SK-N-SH treated with all-trans-retinoic acid at 6 μM for 48 hours (cell line): ENCODE results near the gene OSM.

Source experiments
- ATAC-seq: fragments of 200-7000 bp; cut with Tn5 transposase; 3 replicates; pipeline ENCODE4 v1.9.1; 2020; ENCODE audit warnings: mild to moderate bottlenecking, moderate library complexity
- ARNTL ChIP-seq: fragments of 450-650 bp; formaldehyde crosslinking; IDR thresholded peaks from 2 replicates; pipeline ENCODE4 v1.5.0; 2020; ENCODE audit warnings: low read depth, mild to moderate bottlenecking, moderate library complexity, borderline replicate concordance
- BACH2 ChIP-seq: fragments of 250-450 bp; sonication (Bioruptor Pico); IDR thresholded peaks from 2 replicates; pipeline ENCODE4 v1.9.0; 2021; ENCODE audit warnings: mild to moderate bottlenecking, borderline replicate concordance
- CSDC2 ChIP-seq: fragments of 250-450 bp; sonication (Bioruptor Pico); IDR thresholded peaks from 2 replicates; pipeline ENCODE4 v1.5.0; 2020; ENCODE audit warnings: mild to moderate bottlenecking, moderate library complexity
- CSRNP3 ChIP-seq: fragments of 250-450 bp; sonication (Bioruptor Pico); IDR thresholded peaks from 2 replicates; pipeline ENCODE4 v1.5.1; 2021; ENCODE audit warnings: mild to moderate bottlenecking, moderate library complexity
- ESRRG ChIP-seq: fragments of 250-450 bp; sonication (Bioruptor Pico); IDR thresholded peaks from 2 replicates; pipeline ENCODE4 v1.6.1; 2021; ENCODE audit warnings: mild to moderate bottlenecking
- GLIS3 ChIP-seq: fragments of 250-450 bp; sonication (Bioruptor Pico); IDR thresholded peaks from 2 replicates; pipeline ENCODE4 v1.5.0; 2020; ENCODE audit warnings: mild to moderate bottlenecking, moderate library complexity
- ISL1 ChIP-seq: fragments of 250-450 bp; sonication (Bioruptor Pico); IDR thresholded peaks from 2 replicates; pipeline ENCODE4 v2.1.2; 2022; ENCODE audit warnings: mild to moderate bottlenecking, moderate library complexity
- OSR1 ChIP-seq: fragments of 250-450 bp; sonication (Bioruptor Pico); IDR thresholded peaks from 2 replicates; pipeline ENCODE4 v1.8.0; 2022; ENCODE audit warnings: moderate library complexity, mild to moderate bottlenecking, inconsistent platforms
- PATZ1 ChIP-seq: fragments of 250-450 bp; sonication (Bioruptor Pico); IDR thresholded peaks from 2 replicates; pipeline ENCODE4 v1.8.0; 2020; ENCODE audit warnings: mild to moderate bottlenecking, moderate library complexity, borderline replicate concordance
- PPARA ChIP-seq: fragments of 250-450 bp; sonication (Bioruptor Pico); IDR thresholded peaks from 2 replicates; pipeline ENCODE4 v1.5.0; 2020; ENCODE audit warnings: mild to moderate bottlenecking, borderline replicate concordance
- RARB ChIP-seq: fragments of 250-450 bp; sonication (Bioruptor Pico); IDR thresholded peaks from 2 replicates; pipeline ENCODE4 v1.8.0; 2021; ENCODE audit warnings: mild to moderate bottlenecking, moderate library complexity
- SNAI2 ChIP-seq: fragments of 250-450 bp; sonication (Bioruptor Pico); IDR thresholded peaks from 2 replicates; pipeline ENCODE4 v1.5.0; 2020; ENCODE audit warnings: mild to moderate bottlenecking, moderate library complexity
- TOX ChIP-seq: fragments of 250-450 bp; sonication (Bioruptor Pico); IDR thresholded peaks from 2 replicates; pipeline ENCODE4 v1.8.0; 2021; ENCODE audit warnings: mild to moderate bottlenecking, moderate library complexity, borderline replicate concordance
- ZFP3 ChIP-seq: fragments of 250-450 bp; sonication (Bioruptor Pico); IDR thresholded peaks from 2 replicates; pipeline ENCODE4 v1.5.0; 2020; ENCODE audit warnings: mild to moderate bottlenecking, moderate library complexity
- ZFP30 ChIP-seq: fragments of 450-650 bp; formaldehyde crosslinking; IDR thresholded peaks from 2 replicates; pipeline ENCODE4 v1.5.0; 2022; ENCODE audit warnings: mild to moderate bottlenecking, moderate library complexity
- ZNF565 ChIP-seq: fragments of 450-650 bp; formaldehyde crosslinking; conservative IDR thresholded peaks from 2 replicates; pipeline ENCODE4 v1.5.0; 2020; ENCODE audit warnings: low read depth, mild to moderate bottlenecking, moderate library complexity
- ZNF70 ChIP-seq: fragments of 450-650 bp; formaldehyde crosslinking; IDR thresholded peaks from 2 replicates; pipeline ENCODE4 v1.5.0; 2020; ENCODE audit warnings: mild to moderate bottlenecking, moderate library complexity
- ZNF8 ChIP-seq: fragments of 450-650 bp; formaldehyde crosslinking; IDR thresholded peaks from 2 replicates; pipeline ENCODE4 v1.5.0; 2020; ENCODE audit warnings: mild to moderate bottlenecking, moderate library complexity
- TF ChIP-seq, protein P1 (sequence below): fragments of 250-450 bp; sonication (Bioruptor Pico); IDR thresholded peaks from 2 replicates; pipeline ENCODE4 v1.5.0; 2020; ENCODE audit warnings: mild to moderate bottlenecking, moderate library complexity

Gene OSM

DNA sequence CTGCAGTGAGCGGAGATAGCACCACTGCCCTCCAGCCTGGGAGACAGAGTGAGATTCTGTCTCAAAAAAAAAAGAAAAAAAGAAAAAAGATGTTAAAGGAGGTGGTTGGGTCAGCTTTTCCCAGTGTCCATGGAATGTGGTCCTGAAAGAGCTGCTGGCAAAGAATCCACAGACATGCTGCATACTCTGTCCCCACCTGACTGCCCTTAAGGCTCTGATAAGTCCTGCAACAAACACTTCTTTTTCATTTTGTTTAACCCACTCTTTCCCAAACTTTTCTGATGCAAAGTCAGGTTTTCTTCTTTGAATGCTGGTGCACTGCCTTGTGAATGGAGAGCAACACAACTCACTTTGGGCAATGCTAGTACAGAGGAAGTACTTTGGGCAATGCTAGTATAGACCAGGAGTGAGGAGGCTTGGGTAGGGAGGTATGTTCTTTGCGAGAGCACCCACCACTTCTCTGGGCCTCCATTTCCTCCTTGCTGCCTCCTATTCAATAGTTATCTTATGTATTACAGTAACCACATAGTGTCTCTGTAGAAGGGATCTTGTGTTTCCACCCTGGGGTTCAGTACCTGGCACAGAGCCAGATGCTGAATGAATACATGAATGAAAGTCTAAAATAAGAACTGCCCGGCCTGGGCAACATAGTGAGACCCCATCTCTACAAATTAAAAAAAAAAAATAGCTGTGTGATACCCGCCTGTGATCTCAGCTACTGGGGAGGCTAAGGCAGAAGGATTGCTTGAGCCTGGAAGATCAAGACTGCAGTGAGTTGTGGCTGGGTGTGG is 39.0 kb downstream of the OSM start:
- no peak for ATAC-seq
- no peak for TF ChIP-seq CSRNP3 (CRISPR knock-in tag)
- no peak for TF ChIP-seq GLIS3
- no peak for TF ChIP-seq ZFP30 (CRISPR knock-in tag)
- no peak for TF ChIP-seq ISL1 (CRISPR knock-in tag)
- TF ChIP-seq RARB, result no peak
- no peak for TF ChIP-seq TOX
- TF ChIP-seq ZNF8 (CRISPR knock-in tag), result no peak
- TF ChIP-seq ZNF70 (CRISPR knock-in tag), result no peak
- no peak for TF ChIP-seq SNAI2 (CRISPR knock-in tag)
- TF ChIP-seq, protein P1, sequence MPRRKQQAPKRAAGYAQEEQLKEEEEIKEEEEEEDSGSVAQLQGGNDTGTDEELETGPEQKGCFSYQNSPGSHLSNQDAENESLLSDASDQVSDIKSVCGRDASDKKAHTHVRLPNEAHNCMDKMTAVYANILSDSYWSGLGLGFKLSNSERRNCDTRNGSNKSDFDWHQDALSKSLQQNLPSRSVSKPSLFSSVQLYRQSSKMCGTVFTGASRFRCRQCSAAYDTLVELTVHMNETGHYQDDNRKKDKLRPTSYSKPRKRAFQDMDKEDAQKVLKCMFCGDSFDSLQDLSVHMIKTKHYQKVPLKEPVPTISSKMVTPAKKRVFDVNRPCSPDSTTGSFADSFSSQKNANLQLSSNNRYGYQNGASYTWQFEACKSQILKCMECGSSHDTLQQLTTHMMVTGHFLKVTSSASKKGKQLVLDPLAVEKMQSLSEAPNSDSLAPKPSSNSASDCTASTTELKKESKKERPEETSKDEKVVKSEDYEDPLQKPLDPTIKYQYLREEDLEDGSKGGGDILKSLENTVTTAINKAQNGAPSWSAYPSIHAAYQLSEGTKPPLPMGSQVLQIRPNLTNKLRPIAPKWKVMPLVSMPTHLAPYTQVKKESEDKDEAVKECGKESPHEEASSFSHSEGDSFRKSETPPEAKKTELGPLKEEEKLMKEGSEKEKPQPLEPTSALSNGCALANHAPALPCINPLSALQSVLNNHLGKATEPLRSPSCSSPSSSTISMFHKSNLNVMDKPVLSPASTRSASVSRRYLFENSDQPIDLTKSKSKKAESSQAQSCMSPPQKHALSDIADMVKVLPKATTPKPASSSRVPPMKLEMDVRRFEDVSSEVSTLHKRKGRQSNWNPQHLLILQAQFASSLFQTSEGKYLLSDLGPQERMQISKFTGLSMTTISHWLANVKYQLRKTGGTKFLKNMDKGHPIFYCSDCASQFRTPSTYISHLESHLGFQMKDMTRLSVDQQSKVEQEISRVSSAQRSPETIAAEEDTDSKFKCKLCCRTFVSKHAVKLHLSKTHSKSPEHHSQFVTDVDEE (CRISPR knock-in tag), result no peak
- no peak for TF ChIP-seq OSR1 (CRISPR knock-in tag)
- no peak for TF ChIP-seq ZNF565 (CRISPR knock-in tag)
- TF ChIP-seq ESRRG, result no peak
- TF ChIP-seq PATZ1 (CRISPR knock-in tag), result no peak
- no peak for TF ChIP-seq ZFP3 (CRISPR knock-in tag)
- no peak for TF ChIP-seq BACH2 (CRISPR knock-in tag)
- no peak for TF ChIP-seq PPARA (CRISPR knock-in tag)

- ATAC-seq, result no peak
- TF ChIP-seq ZNF70 (CRISPR knock-in tag) (no peak), TOX (no peak), SNAI2 (CRISPR knock-in tag) (no peak), OSR1 (CRISPR knock-in tag) (no peak), CSRNP3 (CRISPR knock-in tag) (no peak), ZNF565 (CRISPR knock-in tag) (no peak), PPARA (CRISPR knock-in tag) (no peak), ESRRG (no peak), ARNTL (CRISPR knock-in tag) (no peak), CSDC2 (CRISPR knock-in tag) (no peak), GLIS3 (no peak)
- TF ChIP-seq, protein P1 (CRISPR knock-in tag), result no peak
These were observed 40.3 kb downstream of the OSM start for GRCh38 chr22:30226192-30226832.
